ENCODE data around the gene HOXC12. TPM values are rescaled to one million over a fixed set of nuclear protein-coding genes. Genes with fewer than 3 reads are reported as not detected.

HOXC12 gene
- total and polyA plus RNA-seq, 2 of the 8 experiments (the other 6 are each of a cell fraction or from before 2014, with no cell fraction given), result not detected

DNA sequence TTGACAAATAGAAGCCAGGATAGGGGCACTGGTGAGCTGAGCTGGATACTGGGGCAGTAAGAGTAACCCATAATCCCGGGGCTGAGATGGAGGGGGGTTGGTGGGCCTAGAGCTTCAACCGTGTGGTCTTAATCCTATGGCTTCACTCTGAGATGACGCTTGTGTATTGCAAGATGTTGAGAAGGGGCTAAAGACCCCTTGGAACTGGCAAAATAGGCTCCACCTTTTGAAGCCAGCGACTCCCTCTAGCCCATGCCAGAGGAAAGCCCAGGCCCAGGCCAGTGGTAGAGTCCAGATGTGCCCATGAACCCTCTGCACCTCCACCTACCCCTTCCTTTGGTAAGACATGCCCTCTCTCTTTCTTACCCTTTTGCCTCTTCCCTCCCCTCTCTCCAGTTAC lies 4.6 kb downstream of the HOXC12 start:
- no peak overlapping the region for H4K8ac ChIP-seq (ENCODE audit: extremely low read depth, insufficient read depth, low read length)
- H3K36me3 ChIP-seq (ENCODE audit: control insufficient read depth in 2 of 4, insufficient read depth in 4 of 4, low read length in 3 of 4), result peaks cover 0 to 14% (median 0%) of the 10 kb centered on the region in 4 experiments; a peak in 1 of 8 replicates
- POLR2A ChIA-PET (ENCODE audit: partially characterized antibody), result interaction anchor here (0.6 to 1.3 kb wide), 4 partner anchors 9 to 143 kb away, joined by 3 read pairs; no protein-coding TSS in a partner anchor

More for the DNA sequence above, 4.6 kb downstream of the HOXC12 start:
- H2BK12ac ChIP-seq (ENCODE audit: low read depth, low read length), result no peak overlapping the region
- CTCF ChIA-PET (ENCODE audit: partially characterized antibody), result interaction anchor here (0.5 to 2.5 kb wide), 12 partner anchors 14 to 538 kb away, joined by 3 to 8 read pairs (median 4); partner anchors contain the start of gene HOXC13
- no peak overlapping the region for H3K4me3 ChIP-seq (ENCODE audit: extremely low read depth in 1 of 4, insufficient read depth in 2 of 4, low read depth in 3 of 4, low read length in 4 of 4)
- no peak overlapping the region for H3K23ac ChIP-seq (ENCODE audit: insufficient read length)
- no peak for TF ChIP-seq SIN3A (conservative IDR thresholded peaks at IDR 0.05 in 1 of 2, IDR thresholded peaks at IDR 0.05 in 1 of 2; ENCODE audit: low read depth in 1 of 2, low read length in 2 of 2)
- TF ChIP-seq JUN (IDR thresholded peaks at IDR 0.05; ENCODE audit: low read depth, low read length), result no peak
- TF ChIP-seq EZH2 (IDR thresholded peaks at IDR 0.05; ENCODE audit: low read depth, low read length, severe bottlenecking), result no peak
- no peak for TF ChIP-seq KDM5A (IDR thresholded peaks at IDR 0.05; ENCODE audit: low read length)
- no peak for TF ChIP-seq SUZ12 (IDR thresholded peaks at IDR 0.05; ENCODE audit: low read length)
- no peak for TF ChIP-seq BACH1 (IDR thresholded peaks at IDR 0.05; ENCODE audit: low read length)
- TF ChIP-seq HDAC2 (IDR thresholded peaks at IDR 0.05; ENCODE audit: borderline replicate concordance in 1 of 2, low read depth in 2 of 2, low read length in 2 of 2), result no peak
- TF ChIP-seq TAF1 (IDR thresholded peaks at IDR 0.05; ENCODE audit: low read depth, low read length), result no peak
- TF ChIP-seq, protein P1, sequence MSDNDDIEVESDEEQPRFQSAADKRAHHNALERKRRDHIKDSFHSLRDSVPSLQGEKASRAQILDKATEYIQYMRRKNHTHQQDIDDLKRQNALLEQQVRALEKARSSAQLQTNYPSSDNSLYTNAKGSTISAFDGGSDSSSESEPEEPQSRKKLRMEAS (IDR thresholded peaks at IDR 0.05), result no peak
- TF ChIP-seq RNF2 (IDR thresholded peaks at IDR 0.05; ENCODE audit: borderline replicate concordance, low read depth, low read length, missing control alignments, poor library complexity, severe bottlenecking), result no peak
- no peak for TF ChIP-seq POLR2AphosphoS5 (IDR thresholded peaks at IDR 0.05; ENCODE audit: low read depth, low read length)
- TF ChIP-seq ASH2L (IDR thresholded peaks at IDR 0.05; ENCODE audit: low read length), result no peak
- TF ChIP-seq ZNF274 (IDR thresholded peaks at IDR 0.05; ENCODE audit: borderline replicate concordance, extremely low read depth, low read length), result no peak
- no peak overlapping the region for H3K9ac ChIP-seq (replicated peaks in 1 of 4; ENCODE audit: extremely low read depth in 1 of 4, low read depth in 3 of 4, low read length in 3 of 4)
- H3K9me3 ChIP-seq (ENCODE audit: insufficient read depth in 2 of 2, low read depth in 1 of 2, low read length in 1 of 2), result no peaks in the 10 kb centered on the region; a peak in 1 of 4 replicates
- no peaks in the 10 kb centered on the region for H3K79me1 ChIP-seq (ENCODE audit: low read depth, low read length)
- no peak overlapping the region for H3K27ac ChIP-seq (ENCODE audit: low read depth, low read length)
- H3K4me2 ChIP-seq (ENCODE audit: insufficient read depth in 1 of 2, low read depth in 2 of 2, low read length in 2 of 2), result no peak overlapping the region
- no peaks in the 10 kb centered on the region for H3K23me2 ChIP-seq (ENCODE audit: low read depth, low read length)
- H2AK5ac ChIP-seq (ENCODE audit: low read depth, low read length), result no peak overlapping the region
- no peak overlapping the region for H4K5ac ChIP-seq (ENCODE audit: insufficient read length, low read depth, low read length)
- peaks cover 32 to 51% of the 10 kb centered on the region in 2 experiments for H4K20me1 ChIP-seq (replicated peaks in 1 of 2; ENCODE audit: control insufficient read depth in 1 of 2, insufficient read depth in 2 of 2, low read length in 2 of 2)
- H3K79me2 ChIP-seq (ENCODE audit: control insufficient read depth in 1 of 2, insufficient read depth in 2 of 2, low read length in 2 of 2), result no peaks in the 10 kb centered on the region
- H2AFZ ChIP-seq (ENCODE audit: low read length), result no peak overlapping the region
- no peak overlapping the region for H4K91ac ChIP-seq (replicated peaks; ENCODE audit: insufficient read length, low read length)
- no peak overlapping the region for H2BK120ac ChIP-seq (replicated peaks; ENCODE audit: low read depth, low read length)
- DNase-seq (ENCODE audit: low read depth in 1 of 2, low spot score in 2 of 2) (no peak), FAIRE-seq (no peak)
- peaks cover 99 to 100% (median 100%) of the 10 kb centered on the region in 4 experiments for H3K27me3 ChIP-seq (replicated peaks in 1 of 4; ENCODE audit: control insufficient read depth in 3 of 4, extremely low read depth in 1 of 4, insufficient read depth in 3 of 4, low read length in 3 of 4)
- H2BK5ac ChIP-seq (ENCODE audit: low read depth, low read length), result no peak overlapping the region
- H3K4me1 ChIP-seq (replicated peaks in 1 of 4; ENCODE audit: control insufficient read depth in 3 of 4, insufficient read depth in 4 of 4, low read length in 3 of 4), result peaks cover 0 to 5% (median under 1%) of the 10 kb centered on the region in 4 experiments; a peak in 1 of 7 replicates
- no peak overlapping the region; the same call in 1 of the 2 replicates for H3K18ac ChIP-seq (ENCODE audit: extremely low read depth, low read length)
- WGBS, 2 experiments (ENCODE audit: extremely low coverage in 1 of 2, insufficient coverage in 1 of 2, insufficient read length in 1 of 2, insufficient replicate concordance in 2 of 2, low coverage in 1 of 2, low lambda C conversion rate in 2 of 2, missing lambda C conversion rate in 1 of 2), result 36% methylated on average over 4 of the region's 4 CpGs; no CpG with 5 or more reads in 1 of the 2 experiments
- H3K56ac ChIP-seq (replicated peaks; ENCODE audit: insufficient read length, low read depth, low read length), result no peak overlapping the region
- H3K14ac ChIP-seq (ENCODE audit: insufficient read length), result no peak overlapping the region
- H2BK15ac ChIP-seq (ENCODE audit: low read length), result no peak overlapping the region
- H3K4ac ChIP-seq (replicated peaks; ENCODE audit: insufficient read length, low read depth, low read length), result no peak overlapping the region
- H2BK20ac ChIP-seq (ENCODE audit: low read length), result no peak overlapping the region

Measured in H1 (cell line).